Measurements from ENCODE around the gene FAM184A.
"Not testable (repeated sequence)": the region's sequence is repeated elsewhere in the genome, so short reads cannot be mapped to it uniquely, and the experiment has no call there.

Gene FAM184A, protein sequence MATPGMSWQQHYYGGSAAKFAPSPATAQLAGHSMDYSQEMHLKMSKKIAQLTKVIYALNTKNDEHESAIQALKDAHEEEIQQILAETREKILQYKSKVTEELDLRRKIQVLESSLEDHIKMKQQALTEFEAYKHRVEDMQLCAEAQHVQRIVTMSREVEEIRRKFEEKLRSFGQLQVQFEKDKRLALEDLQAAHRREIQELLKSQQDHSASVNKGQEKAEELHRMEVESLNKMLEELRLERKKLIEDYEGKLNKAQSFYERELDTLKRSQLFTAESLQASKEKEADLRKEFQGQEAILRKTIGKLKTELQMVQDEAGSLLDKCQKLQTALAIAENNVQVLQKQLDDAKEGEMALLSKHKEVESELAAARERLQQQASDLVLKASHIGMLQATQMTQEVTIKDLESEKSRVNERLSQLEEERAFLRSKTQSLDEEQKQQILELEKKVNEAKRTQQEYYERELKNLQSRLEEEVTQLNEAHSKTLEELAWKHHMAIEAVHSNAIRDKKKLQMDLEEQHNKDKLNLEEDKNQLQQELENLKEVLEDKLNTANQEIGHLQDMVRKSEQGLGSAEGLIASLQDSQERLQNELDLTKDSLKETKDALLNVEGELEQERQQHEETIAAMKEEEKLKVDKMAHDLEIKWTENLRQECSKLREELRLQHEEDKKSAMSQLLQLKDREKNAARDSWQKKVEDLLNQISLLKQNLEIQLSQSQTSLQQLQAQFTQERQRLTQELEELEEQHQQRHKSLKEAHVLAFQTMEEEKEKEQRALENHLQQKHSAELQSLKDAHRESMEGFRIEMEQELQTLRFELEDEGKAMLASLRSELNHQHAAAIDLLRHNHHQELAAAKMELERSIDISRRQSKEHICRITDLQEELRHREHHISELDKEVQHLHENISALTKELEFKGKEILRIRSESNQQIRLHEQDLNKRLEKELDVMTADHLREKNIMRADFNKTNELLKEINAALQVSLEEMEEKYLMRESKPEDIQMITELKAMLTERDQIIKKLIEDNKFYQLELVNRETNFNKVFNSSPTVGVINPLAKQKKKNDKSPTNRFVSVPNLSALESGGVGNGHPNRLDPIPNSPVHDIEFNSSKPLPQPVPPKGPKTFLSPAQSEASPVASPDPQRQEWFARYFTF

DNA sequence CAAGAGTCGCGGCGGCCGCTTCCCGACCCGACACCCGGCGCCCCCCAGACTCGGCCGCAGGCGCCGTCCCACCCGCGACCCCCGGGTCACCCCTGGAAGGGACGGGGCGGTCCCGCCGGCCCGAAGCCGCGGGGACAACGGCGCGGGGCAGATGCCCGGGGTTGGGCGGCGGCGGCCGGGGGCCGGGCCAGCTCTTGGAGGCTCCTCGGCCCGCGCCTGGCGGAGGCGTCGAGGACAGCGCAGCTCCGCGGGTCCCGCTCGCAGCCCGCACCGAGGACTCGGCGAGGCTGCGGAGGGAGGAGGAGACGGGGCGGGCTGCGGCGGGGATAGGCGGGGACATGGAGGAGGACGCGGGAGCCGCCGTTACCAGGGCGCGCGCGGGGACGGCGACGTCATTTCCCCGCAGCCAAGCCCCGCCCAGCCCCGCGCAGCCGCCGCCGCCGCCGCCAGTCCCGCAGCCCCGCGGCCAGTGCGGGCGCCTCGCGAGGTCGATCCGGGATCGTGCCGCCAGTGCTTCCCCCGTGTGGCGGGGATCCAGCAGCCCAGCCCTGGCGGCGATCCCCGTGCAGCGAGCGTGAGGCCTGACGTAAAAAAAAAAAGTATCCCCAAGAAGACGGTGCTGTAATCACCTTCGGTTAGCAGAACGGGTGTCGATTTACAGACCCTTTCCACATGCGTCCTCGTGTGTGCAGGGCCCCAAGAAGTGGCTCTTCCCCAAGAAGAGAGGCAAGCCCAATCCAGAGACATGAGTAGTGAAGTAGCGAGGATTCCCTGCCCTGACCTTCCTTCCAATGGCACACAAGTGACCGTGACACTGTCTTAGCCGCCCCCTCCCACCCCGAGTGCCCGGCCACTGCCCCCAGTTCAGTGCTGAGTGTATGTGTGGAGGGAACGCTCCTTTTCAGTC, at the start of gene FAM184A:
FAM184A (minus strand) TSS at position 289 of the 907 bp plus-strand sequence. CDS start 365 bp downstream, outside the sequence.
- in situ Hi-C loops (cut with MboI; ENCODE audit: low sequenced_read_pairs): no loop called here

DNA sequence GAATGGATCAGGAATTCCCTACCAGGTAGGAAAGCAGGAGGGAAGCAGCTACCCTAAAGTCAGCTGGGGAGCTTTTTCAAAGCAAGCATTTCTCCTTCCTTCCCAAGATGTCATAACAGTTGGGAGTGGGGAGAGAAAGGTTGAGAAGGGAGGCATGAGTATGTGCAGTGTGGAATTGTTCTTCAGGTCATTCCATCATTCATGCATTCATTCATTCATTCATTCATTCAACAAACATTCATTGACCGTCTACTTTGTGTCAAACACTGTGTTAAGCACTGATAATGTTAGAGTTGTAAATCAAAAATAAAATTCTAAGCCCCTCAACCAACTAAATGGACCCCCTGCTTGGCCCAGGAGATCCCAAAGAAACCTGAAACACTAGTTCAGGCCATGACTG, 49.2 kb upstream of the FAM184A start:
- in situ Hi-C loops (cut with MboI; ENCODE audit: low sequenced_read_pairs): no loop called here

DNA sequence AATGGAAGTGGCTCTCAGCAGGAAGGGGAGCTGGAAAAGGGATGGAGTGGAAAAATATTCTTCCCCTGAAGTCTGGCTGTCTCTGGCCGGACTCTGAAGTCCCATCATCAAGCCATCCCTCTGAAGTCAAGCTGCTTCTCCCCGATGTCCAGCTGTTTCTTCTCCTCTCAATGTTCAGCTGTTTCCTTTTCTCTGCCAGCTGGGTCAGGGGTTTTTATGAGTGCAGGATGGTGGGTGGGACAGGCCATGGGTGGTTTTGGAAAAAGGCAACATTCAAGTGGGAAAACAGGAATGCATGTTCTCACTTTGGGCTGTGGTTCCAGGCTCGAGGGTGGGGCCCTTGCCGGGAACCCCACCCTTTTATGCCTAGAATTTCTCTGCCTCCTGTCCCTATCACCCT, 48.4 kb upstream of the FAM184A start:
- in situ Hi-C loops (cut with MboI; ENCODE audit: low sequenced_read_pairs): no loop called here

DNA sequence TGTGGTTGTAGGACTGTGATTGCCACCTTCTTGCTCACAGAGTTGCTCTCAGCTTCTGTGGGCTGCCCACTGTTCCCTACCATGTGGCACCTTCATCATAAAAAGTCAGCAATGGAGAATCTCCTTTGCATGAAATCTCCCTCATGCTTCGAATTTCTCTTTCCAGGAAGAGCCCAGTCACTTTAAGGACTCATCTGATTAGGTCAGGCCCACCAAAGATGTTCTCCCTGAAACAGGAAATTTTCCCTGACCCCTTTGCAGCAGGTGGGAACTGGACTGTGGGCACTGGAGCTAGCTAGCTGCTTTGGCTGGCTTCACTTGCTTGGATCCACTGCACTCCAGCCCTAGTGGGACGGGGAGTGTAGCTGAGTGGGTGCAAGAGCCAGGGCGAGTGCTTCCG, 47.7 kb upstream of the FAM184A start:
- in situ Hi-C loops (cut with MboI; ENCODE audit: low sequenced_read_pairs): no loop called here

DNA sequence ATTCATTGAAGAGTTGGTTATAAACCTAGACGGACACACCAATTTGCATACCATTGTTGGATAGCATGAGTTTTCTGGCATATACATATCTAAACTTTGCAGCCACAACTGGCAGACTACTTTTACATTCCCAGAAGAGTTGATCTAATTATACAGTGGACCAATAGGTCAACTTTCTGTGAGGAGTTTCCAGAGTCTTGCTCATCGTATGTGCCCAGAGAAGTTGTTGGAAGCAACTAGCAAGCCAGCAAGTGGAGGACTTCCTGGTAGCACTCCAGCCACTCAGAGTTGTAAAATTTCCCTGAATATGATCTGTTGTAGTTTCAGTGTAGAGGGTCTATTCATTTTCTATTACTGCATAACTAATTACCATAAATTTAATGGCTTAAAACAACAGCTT, 47.1 kb upstream of the FAM184A start:
- in situ Hi-C loops (cut with MboI; ENCODE audit: low sequenced_read_pairs): no loop called here

DNA sequence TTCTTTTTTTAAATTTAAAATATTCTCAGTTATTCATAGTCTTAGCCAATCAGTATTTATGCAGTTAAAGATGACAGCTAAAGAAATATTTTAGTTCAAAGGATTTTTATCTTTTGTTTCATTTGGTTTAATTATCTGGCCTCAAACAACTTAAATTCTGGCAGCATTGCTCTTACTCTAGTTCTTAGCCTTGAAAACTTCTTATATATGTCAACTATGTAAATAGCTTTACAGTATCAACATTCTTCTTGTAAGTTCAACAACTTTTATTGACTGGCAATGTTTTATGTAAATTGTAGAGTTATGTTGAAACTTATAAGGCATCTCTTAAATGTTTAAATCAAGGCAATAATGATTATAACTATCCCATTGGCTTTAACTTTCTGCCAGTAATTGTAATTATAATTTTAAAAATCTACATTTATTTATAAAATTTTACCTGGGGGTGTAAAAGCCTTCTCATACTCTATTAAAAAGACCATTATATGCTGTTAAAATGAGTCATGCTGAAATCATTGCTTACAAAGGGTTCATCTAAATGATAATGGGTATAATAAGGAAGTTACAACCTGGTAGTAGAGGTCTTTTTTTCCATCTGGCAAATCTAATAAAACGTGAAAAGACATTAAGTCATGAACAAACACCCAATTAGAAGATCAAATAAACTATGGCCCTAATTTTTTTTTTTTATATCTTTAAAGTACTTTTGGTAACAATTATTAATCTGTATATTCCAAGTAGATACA, 45.8 kb upstream of the FAM184A start:
- in situ Hi-C loops (cut with MboI; ENCODE audit: low sequenced_read_pairs): no loop called here

DNA sequence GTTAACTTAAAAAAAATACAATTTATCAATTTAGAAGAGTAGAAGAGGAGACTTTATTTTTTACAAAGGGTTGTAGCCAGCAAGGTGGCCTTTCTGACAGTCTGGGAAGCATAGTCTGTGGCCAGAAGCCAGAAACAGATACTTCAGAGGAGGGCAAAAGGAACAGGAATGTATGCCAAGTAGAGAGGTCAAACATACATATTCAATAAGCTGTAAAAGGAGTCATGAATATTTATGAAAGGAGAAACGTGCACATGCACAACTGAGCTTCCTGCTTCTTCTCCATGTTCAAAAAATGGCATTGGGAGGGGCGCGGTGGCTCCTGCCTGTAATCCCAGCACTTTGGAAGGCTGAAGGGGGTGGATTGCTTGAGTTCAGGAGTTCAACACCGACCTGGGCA, 43.9 kb upstream of the FAM184A start:
- in situ Hi-C loops (cut with MboI; ENCODE audit: low sequenced_read_pairs): no loop called here

DNA sequence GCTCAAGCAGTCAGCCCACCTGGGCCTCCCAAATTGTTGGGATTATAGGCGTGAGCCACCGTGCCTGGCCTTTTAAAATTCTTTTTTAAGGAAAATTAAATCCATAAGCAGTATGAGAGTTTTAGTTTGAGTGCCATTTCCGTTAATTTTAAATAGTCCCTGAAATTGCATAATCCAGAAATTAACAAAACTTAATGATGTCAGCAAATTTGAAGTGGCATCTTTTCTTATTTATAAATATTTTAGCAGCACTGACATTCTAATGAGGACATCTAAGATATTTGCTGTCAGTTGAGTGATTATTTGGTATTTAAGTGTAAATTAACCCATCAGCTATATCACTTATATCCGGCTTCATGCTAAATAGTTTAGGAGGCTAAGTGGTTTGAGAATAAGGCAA, 42.9 kb upstream of the FAM184A start:
- in situ Hi-C loops (cut with MboI; ENCODE audit: low sequenced_read_pairs): no loop called here

DNA sequence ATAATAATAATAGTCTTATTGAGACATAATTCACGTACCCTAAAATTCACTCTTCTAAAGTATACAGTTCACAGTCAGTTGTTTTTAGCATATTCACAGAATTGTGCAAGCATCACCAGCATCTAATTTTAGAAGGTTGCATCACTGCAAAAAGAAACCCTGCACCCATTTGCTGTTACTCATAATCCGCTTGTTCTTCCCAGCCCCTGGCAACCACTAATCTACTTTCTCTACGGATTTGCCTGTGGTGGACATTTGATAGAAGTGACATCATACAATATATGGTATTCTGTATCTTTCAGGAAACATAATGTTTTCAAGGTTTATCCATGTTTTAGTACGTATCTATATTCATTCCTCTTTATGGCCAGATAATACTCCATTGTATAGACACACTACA, 41.5 kb upstream of the FAM184A start:
- in situ Hi-C loops (cut with MboI; ENCODE audit: low sequenced_read_pairs): no loop called here

DNA sequence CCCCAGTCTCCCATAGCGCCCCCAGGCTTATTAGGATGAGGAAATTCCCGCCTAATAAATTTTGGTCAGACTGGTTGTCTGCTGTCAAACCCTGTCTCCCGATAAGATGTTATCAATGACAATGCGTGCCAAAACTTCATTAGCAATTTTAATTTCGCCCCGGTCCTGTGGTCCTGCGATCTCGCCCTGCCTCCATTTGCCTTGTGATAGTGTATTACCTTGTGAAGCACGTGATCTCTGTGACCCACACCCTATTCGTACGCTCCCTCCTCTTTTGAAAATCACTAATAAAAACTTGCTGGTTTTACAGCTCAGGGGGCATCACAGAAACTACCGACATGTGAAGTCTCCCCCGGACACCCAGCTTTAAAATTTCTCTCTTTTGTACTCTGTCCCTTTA, 40.6 kb upstream of the FAM184A start:
- in situ Hi-C loops (cut with MboI; ENCODE audit: low sequenced_read_pairs): not testable (repeated sequence)

DNA sequence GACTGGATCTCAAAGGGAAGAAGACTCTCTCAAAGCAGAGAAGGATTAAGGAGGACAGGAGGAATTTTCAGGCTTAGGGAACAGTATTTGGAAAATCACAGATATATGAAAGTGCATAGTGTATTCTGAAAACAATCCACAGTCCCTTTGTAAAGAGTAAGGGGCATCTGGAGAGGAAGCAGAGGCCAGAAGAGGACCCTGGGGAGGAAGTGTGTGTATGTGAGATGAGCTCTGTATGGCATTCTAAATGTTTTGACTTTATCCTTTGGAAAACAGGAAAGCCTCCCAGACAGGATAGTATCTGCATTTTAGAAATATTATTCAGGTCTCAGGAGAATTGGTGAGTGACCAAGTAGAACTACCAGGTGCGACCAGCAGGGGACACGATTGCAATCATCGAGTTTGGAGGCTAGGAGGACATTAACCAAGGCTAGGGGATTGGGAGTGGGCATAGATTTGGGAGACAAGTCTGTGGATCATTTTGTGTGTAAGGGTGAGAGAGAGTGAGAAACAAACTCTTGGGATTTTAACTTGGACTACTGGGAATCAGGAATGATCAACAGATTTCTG, 38.3 kb upstream of the FAM184A start:
- in situ Hi-C loops (cut with MboI; ENCODE audit: low sequenced_read_pairs): no loop called here

DNA sequence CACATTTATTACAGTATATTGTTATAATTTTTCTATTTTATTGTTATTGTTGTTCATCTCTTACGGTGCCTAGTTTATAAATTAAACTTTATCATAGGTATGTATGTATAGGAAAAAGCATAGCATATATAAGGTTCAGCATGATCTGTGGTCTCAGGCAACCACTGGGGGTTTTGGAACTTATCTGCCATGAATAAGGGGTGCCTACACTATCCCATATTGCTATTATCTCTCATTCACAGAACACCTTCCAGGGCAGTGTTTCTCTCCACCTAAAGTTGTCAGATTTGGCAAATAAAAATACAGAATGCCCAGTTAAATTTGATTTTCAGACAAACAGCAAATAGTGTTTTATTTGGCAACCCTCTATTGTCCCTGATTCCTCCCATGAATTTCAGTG, 35.5 kb upstream of the FAM184A start:
- in situ Hi-C loops (cut with MboI; ENCODE audit: low sequenced_read_pairs): no loop called here

DNA sequence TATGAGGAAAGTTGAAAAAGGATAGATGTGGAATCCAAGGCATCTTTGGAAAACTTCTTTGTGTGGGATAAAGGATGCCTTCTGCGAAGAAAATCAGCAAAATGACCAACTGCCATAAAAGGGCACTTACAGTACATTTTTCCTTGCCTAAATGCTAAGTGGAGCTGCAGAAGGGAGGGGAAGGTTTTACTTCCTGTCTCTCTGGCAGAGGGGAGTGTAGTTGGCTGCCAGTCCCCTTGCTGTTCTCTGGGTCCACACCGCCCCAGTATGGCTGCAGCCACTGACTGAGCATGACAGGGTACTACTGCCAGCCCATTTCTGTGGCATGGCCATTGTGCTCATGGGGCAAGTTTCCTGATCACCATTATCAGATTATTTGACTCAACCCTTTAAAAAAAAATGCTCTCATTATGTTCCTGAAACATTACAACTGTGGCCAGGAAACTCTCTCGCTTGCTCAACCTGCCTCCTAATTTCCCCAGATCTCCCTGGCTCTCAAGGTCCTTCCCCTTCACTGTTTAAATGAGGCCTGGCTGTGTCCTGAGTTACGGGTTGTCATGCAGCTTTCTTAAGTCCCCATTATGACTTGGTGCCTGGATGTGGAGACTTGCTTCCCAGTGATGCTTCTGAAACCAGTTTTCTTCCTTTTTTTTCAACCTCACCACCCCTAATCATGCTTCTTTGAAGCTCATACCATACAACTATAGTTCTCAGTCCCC, 34.5 kb upstream of the FAM184A start:
- in situ Hi-C loops (cut with MboI; ENCODE audit: low sequenced_read_pairs): no loop called here

DNA sequence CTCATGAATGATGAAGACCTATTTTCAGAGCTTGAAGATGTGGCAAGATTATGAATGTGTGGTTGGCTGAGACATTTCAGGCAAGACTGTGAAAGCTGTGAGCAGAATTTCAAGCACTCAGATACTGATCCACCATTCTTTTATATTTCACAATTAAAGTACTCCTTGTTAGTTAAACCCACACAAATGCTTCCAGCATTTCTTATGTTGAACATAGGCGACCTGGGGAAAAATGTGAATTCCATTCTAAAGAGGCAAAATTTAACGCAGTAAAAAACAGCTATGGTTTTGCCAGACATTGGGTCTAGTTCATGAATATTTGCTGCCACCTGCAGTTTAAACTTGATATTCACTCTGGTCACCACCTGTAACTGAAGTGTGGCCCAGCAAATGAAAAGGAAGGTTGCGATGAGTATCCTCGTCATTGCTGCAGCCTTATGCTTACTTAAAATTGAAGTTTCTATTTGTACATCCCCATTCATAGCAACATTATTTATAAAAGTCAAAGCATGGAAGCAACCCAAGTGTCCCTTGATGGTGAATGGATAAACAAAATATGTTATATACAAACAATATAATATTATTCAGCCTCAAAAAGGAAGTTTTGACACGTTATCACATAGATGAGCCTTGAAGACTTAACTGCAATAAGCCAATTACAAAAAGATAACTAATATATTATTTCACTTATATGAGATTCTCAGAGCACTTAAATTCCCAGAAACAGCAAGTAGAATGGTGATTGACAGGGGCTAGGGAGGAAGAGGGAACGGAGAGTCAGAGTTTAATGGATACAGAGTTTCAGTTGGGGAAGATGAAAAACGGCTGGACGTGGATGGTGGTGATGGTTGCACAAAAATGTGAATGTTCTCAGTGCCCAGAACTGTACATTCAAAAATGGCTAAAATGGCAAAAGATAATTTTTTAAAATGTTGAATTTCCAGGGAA, 32.4 kb upstream of the FAM184A start:
- in situ Hi-C loops (cut with MboI; ENCODE audit: low sequenced_read_pairs): no loop called here

DNA sequence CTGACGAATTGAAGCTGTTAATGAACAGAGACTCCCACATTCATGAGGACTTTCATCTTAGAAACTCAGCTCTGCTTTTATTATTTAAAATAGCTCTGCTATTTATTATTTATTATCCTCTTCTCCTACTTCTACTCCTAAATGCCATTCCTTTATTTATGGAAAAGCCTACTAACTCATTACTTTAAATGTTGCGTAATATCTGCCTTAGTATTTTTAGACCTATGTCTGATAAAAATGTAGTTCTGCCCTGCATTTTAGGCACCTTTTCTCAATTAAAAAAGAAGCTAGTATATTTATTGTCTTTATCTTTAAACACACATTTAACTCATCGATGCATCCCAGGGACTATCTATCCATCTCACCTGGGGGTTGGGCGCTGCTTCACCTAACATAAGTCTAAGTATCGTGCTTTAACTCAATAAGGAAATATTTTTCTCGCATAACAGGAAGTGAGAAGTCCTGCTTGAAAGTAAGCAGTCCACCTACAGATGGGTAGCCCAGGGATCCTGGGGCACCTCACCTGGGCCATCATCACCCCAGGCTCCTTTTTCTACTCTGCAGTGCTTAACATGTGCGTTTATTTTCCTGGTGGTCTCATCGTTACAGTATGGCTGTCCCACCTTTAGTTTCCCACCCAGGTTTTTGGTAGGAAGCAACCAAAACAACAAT, 31.3 kb upstream of the FAM184A start:
- in situ Hi-C loops (cut with MboI; ENCODE audit: low sequenced_read_pairs): no loop called here

DNA sequence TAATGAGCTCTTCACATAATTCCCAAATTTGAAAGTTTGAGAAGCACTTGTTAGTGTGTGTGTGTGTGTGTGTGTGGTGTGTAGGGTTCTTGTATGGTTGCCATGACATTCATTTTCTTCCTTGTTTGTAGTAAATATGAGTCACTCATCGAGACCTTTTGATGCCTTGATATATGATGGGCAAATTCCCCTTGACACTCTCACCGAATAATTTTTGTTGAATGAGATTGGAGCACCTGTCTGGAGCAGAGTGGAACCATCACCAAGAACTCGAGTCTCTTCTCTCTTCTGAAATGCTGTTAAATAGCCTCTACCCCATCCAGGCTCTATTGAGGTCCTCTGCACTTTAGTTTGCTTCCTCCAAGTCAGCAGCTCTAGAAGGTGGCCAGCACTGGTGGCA, 29.6 kb upstream of the FAM184A start:
- in situ Hi-C loops (cut with MboI; ENCODE audit: low sequenced_read_pairs): no loop called here

DNA sequence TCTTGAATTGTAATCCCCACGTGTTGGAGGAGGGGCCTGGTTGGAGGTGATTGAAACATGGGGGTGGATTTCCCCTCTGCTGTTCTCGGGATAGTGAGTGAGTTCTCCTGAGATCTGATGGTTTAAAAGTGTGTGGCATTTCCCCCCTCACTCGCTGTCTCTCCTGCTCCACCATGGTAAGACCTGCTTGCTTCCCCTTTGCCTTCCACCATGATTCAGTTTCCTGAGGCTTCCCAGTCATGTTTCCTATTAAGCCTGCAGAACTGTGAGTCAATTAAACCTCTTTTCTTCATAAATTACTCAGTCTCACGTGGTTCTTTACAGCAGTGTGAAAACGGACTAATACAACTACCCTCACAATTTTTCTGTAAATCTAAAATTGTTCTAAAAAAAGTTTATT, 26.8 kb upstream of the FAM184A start:
- in situ Hi-C loops (cut with MboI; ENCODE audit: low sequenced_read_pairs): no loop called here
